Lung (tissue), 12 donors: ENCODE results near the gene ARHGEF28. TPM values are rescaled to one million over a fixed set of nuclear protein-coding genes. Genes with fewer than 3 reads are reported as not detected.

Experiments
- ATAC-seq: fragments of 200-7000 bp; cut with Tn5 transposase; one replicate; pipeline ENCODE4 v1.9.1; 2020; ENCODE audit warnings: moderate number of reproducible peaks; ENCODE audit not compliant: insufficient read depth, low FRiP score
- DNase-seq, 3 donors: peaks; one replicate each; pipeline ENCODE4 v3.0.0-alpha.2; 2013 to 2017
- H3K27ac ChIP-seq, 2 donors: one replicate each; pipeline ENCODE4 v1.5.1; 2013; ENCODE audit warnings: mild to moderate bottlenecking in 2 of 2, moderate library complexity in 2 of 2, control low read depth in 1 of 2, inconsistent platforms in 1 of 2, low read depth in 1 of 2, low read length in 1 of 2
- H3K27me3 ChIP-seq, 3 donors: one replicate each; pipeline ENCODE4 v1.5.1; 2013; ENCODE audit warnings: low read length in 2 of 3; ENCODE audit not compliant: control insufficient read depth in 3 of 3, insufficient read depth in 3 of 3
- H3K36me3 ChIP-seq, 4 donors: one replicate each; pipeline ENCODE4 v1.5.1; 2013; ENCODE audit warnings: low read length in 4 of 4, mild to moderate bottlenecking in 1 of 4, moderate library complexity in 1 of 4; ENCODE audit not compliant: control insufficient read depth in 4 of 4, insufficient read depth in 4 of 4
- H3K4me1 ChIP-seq, 5 donors: one replicate each; pipeline ENCODE4 v1.5.1; 2013; ENCODE audit warnings: low read length in 5 of 5, mild to moderate bottlenecking in 2 of 5, moderate library complexity in 1 of 5; ENCODE audit not compliant: control insufficient read depth in 5 of 5, insufficient read depth in 5 of 5
- H3K4me3 ChIP-seq: one replicate; pipeline ENCODE4 v1.5.1; 2013; ENCODE audit warnings: mild to moderate bottlenecking, control low read depth, moderate library complexity
- H3K9ac ChIP-seq, 2 donors: one replicate each; pipeline ENCODE4 v1.5.1; 2013; ENCODE audit warnings: low read length in 2 of 2, control low read depth in 1 of 2; ENCODE audit not compliant: insufficient read depth in 1 of 2
- H3K9me3 ChIP-seq, 4 donors: one replicate each; pipeline ENCODE4 v1.5.1; 2013; ENCODE audit warnings: low read length in 3 of 4, mild to moderate bottlenecking in 1 of 4, moderate library complexity in 1 of 4; ENCODE audit not compliant: control insufficient read depth in 4 of 4, insufficient read depth in 3 of 4
- WGBS, 2 donors: extraction: QIAGEN DNeasy Blood & Tissue Kit; methylation state at CpG; one replicate each; pipeline ENCODE4 v1.1.7; 2013; 5-methylcytosine and 5-hydroxymethylcytosine counted together
- polyA plus RNA-seq, 2 donors: library from polyadenylated mRNA; stranded (reverse); fragments of 200-250 nt; gene quantifications; one replicate each; pipeline ENCODE4 v1.2.1, GENCODE V29; 2013
- total RNA-seq, 2 donors: library from RNA; depleted of rRNA in 1 of 2; stranded (reverse); fragments of >200 nt in 1 of 2; gene quantifications; one replicate each; pipeline ENCODE4 v1.2.1, GENCODE V29; 2014 to 2021
- TF ChIP-seq, protein P1 (sequence below): IDR thresholded peaks from 2 replicates; pipeline ENCODE4 v1.5.1; 2012; ENCODE audit warnings: mild to moderate bottlenecking; ENCODE audit errors: control extremely low read depth, extremely low read depth
- donor health status: control.
- donor health status: control.
- donor health status: Bipolar disorder and iron deficiency.
- donor health status: healthy.
- donor health status: DM: yes; HTN: yes; CAD: no.

ARHGEF28 gene
- total and polyA plus RNA-seq, 4 donors = 3.0 to 13.0 (median 10.0) TPM

DNA sequence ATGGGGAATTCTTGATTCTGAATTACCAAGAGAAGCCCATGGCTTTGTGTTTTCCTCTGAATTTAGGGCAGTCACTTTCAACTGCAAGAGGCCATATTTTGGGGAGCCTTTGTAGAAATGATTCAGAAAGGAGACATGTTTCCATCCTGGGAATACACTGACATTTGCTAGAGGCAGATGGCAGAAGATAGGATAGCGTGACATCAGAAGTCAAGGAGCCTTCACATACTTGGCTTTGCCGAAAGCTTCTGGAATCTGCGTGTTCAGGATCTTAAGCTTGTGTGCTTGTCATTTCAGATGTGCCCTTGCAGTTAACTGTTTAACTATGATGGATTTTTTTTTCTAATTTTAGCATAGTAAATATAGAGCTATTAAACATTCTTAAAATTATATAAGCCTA is 296.2 kb downstream of the ARHGEF28 start:
- DNase-seq (no peak), ATAC-seq (no peak)
- TF ChIP-seq, protein P1, sequence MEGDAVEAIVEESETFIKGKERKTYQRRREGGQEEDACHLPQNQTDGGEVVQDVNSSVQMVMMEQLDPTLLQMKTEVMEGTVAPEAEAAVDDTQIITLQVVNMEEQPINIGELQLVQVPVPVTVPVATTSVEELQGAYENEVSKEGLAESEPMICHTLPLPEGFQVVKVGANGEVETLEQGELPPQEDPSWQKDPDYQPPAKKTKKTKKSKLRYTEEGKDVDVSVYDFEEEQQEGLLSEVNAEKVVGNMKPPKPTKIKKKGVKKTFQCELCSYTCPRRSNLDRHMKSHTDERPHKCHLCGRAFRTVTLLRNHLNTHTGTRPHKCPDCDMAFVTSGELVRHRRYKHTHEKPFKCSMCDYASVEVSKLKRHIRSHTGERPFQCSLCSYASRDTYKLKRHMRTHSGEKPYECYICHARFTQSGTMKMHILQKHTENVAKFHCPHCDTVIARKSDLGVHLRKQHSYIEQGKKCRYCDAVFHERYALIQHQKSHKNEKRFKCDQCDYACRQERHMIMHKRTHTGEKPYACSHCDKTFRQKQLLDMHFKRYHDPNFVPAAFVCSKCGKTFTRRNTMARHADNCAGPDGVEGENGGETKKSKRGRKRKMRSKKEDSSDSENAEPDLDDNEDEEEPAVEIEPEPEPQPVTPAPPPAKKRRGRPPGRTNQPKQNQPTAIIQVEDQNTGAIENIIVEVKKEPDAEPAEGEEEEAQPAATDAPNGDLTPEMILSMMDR = no peak
- no peaks in the 10 kb centered on the region for H3K27me3 ChIP-seq
- H3K4me1 ChIP-seq = peaks cover 0 to 8% (median 0%) of the 10 kb centered on the region in 5 donors
- no peak overlapping the region for H3K27ac ChIP-seq
- H3K4me3 ChIP-seq = no peak overlapping the region
- H3K9me3 ChIP-seq = no peaks in the 10 kb centered on the region
- H3K36me3 ChIP-seq = no peaks in the 10 kb centered on the region
- WGBS, 2 donors = 96 to 98% methylated on average over 3 of the region's 3 CpGs
- H3K9ac ChIP-seq = no peak overlapping the region

DNA sequence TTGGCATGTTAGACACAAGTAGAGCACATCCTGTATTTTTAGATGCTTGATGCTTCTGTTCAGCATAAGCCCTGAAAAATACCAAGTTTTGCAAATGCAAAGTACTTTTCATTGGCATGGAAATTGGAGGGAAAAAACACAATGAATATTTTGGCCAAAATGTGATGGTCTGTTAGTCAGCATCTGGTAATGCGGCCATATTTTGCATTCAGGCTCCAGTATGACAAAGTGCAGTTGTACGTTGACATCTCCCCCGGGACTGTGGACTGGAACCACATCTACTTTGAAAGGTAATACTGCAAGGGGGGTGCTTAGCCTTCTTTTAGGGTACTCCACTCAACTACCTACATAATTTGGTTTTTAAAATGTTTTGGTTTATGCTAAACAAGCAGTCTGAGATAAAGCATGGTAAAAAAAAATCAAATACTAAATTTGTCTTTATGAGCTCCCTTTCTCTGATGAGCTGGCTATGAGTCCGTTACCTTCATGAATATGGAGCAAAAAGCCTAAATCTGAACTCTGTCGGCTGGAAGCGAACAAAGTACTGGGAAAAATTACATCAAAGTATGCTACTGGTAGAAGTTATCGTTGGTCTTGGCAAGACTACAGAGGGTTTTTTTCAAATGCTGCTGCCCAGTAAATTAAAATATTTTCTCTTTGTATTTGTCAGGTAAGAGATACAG is 297.0 kb downstream of the ARHGEF28 start:
- Histone ChIP-seq H3K4me3 (no peak overlapping the region), H3K4me1 (peaks cover 0 to 8% (median 0%) of the 10 kb centered on the region in 5 donors), H3K36me3 (no peaks in the 10 kb centered on the region), H3K9ac (no peak overlapping the region), H3K9me3 (no peaks in the 10 kb centered on the region), H3K27ac (no peak overlapping the region), H3K27me3 (no peaks in the 10 kb centered on the region)
- DNase-seq (no peak), ATAC-seq (no peak)
- TF ChIP-seq, protein P1 = no peak
- 84 to 94% methylated on average over 7 of the region's 7 CpGs for WGBS, 2 donors

DNA sequence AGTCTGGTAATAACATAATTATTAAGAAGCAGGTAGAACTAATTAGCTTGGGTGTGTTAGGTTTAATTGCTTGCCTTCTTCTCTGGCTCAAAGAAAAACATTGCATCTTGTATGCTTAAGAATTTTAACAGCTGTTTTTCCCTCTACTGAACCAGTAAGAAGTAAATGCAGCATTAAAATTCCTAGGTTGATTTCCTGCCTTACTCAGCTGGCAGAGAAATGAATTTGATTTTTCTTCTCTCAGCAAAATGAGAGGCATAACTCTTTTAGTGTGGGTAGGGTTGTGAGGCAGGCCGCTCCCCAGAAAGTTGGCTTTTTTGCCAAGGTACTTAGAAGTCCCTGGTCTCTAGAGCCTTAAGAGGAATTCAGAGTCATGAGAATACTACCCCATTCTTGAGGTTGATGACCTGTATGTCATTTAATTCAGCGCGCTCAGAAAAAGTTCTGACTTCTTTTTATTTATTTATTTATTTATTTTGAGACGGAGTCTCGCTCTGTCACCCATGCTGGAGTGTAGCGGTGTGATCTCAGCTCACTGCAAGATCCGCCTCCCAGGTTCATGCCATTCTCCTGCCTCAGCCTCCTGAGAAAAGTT is 302.6 kb downstream of the ARHGEF28 start:
- H3K4me1 ChIP-seq = no peaks in the 10 kb centered on the region
- H3K9me3 ChIP-seq = no peaks in the 10 kb centered on the region
- TF ChIP-seq, protein P1 = no peak
- ATAC-seq = no peak
- DNase-seq = peak in 1 of 3 donors; percentile 10
- H3K27me3 ChIP-seq = no peaks in the 10 kb centered on the region
- H3K9ac ChIP-seq = no peak overlapping the region
- no peaks in the 10 kb centered on the region for H3K36me3 ChIP-seq
- no peak overlapping the region for H3K27ac ChIP-seq
- WGBS, 2 donors = 95 to 96% methylated on average over 7 of the region's 7 CpGs
- no peak overlapping the region for H3K4me3 ChIP-seq

DNA sequence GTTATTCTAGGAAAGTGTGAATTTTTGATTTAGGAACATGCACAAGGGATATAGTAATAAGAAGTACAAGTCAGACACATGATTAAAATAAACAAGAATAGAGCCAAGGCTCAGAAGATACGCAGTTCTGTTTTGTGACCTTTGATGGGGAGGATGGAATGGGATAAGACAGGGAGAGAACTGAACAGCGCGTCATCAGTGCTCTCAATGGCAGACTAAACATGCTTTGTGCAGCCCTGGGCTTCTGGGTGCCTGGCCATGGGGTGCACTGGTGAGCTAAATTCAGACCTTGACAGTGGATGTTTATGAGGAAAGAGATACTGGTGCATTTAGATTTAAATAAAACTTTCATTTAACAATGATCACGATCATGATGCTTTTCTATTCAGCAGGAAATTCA is 309.7 kb downstream of the ARHGEF28 start:
- WGBS, 2 donors = 91% methylated on average over 4 of the region's 4 CpGs
- no peaks in the 10 kb centered on the region for H3K27me3 ChIP-seq
- H3K9ac ChIP-seq = no peak overlapping the region
- no peak for ATAC-seq
- H3K27ac ChIP-seq = no peak overlapping the region
- H3K9me3 ChIP-seq = no peaks in the 10 kb centered on the region
- no peaks in the 10 kb centered on the region for H3K4me1 ChIP-seq
- no peak for DNase-seq
- TF ChIP-seq, protein P1 = no peak
- no peaks in the 10 kb centered on the region for H3K36me3 ChIP-seq
- no peak overlapping the region for H3K4me3 ChIP-seq
